ENCODE measurements around the gene CCND3. TPM values are rescaled to one million over a fixed set of nuclear protein-coding genes. Genes with fewer than 3 reads are reported as not detected.

Gene CCND3
- total and polyA plus RNA-seq, 2 of the 13 experiments (the other 11 are each of a cell fraction or from before 2014, with no cell fraction given) = 4.3 to 7.2 TPM

DNA sequence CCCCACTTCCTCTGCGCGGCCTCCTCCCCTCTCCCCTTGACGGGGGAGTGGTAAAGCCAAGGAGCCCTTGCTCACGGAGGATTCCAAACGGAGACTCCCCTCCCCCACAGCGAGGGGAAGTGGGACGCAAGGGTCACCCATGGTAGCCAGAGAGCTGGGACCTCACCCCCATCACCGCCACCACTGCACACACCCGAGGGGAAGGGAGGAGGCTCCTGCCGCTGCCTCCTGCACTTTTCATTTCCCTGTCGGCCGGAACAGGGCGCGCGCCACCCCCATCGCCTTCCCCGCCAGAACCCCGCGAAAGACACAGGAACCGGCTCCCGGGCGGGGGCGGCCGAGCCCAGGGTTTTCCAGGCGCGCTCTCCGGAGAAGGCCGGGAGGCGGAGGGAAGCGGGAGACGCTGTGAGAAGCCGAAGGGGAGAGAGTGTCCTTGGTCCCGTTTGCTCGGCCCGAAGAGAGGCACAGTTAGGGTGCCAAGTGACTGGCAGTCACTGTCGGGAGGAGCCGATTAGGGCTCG lies 789 bp downstream of the CCND3 start (continued):
- TF ChIP-seq, protein P1, sequence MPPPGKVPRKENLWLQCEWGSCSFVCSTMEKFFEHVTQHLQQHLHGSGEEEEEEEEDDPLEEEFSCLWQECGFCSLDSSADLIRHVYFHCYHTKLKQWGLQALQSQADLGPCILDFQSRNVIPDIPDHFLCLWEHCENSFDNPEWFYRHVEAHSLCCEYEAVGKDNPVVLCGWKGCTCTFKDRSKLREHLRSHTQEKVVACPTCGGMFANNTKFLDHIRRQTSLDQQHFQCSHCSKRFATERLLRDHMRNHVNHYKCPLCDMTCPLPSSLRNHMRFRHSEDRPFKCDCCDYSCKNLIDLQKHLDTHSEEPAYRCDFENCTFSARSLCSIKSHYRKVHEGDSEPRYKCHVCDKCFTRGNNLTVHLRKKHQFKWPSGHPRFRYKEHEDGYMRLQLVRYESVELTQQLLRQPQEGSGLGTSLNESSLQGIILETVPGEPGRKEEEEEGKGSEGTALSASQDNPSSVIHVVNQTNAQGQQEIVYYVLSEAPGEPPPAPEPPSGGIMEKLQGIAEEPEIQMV (CRISPR knock-in tag; IDR thresholded peaks at IDR 0.05; ENCODE audit: low read depth) = no peak
- TF ChIP-seq CAMTA2 (CRISPR knock-in tag; IDR thresholded peaks at IDR 0.05; ENCODE audit: borderline replicate concordance) (no peak), AGO1 (IDR thresholded peaks at IDR 0.05; ENCODE audit: low read depth, low read length, poor library complexity, severe bottlenecking) (no peak), NCOA1 (CRISPR knock-in tag; IDR thresholded peaks at IDR 0.05) (no peak), ZNF709 (CRISPR knock-in tag; IDR thresholded peaks at IDR 0.05) (no peak), ZNF556 (CRISPR knock-in tag; IDR thresholded peaks at IDR 0.05; ENCODE audit: borderline replicate concordance) (peak; percentile 11; the same call in 1 of the 2 replicates), ELF4 (CRISPR knock-in tag; IDR thresholded peaks at IDR 0.05; ENCODE audit: borderline replicate concordance) (no peak), MLLT10 (CRISPR knock-in tag; IDR thresholded peaks at IDR 0.05) (no peak), DNMT3B (CRISPR knock-in tag; conservative IDR thresholded peaks at IDR 0.05) (no peak), KLF13 (CRISPR knock-in tag; IDR thresholded peaks at IDR 0.05) (no peak), ZNF678 (CRISPR knock-in tag; IDR thresholded peaks at IDR 0.05) (no peak), STAG1 (CRISPR knock-in tag; IDR thresholded peaks at IDR 0.05) (0 out of 2 replicates have a peak, but pooled peaks have one; percentile 15), DMAP1 (CRISPR knock-in tag; IDR thresholded peaks at IDR 0.05) (peak; percentile 6; the same call in 1 of the 2 replicates), PRMT3 (CRISPR knock-in tag; IDR thresholded peaks at IDR 0.05; ENCODE audit: borderline replicate concordance, low read depth) (no peak), SSRP1 (CRISPR knock-in tag; IDR thresholded peaks at IDR 0.05) (no peak)
- TF ChIP-seq, protein P2, sequence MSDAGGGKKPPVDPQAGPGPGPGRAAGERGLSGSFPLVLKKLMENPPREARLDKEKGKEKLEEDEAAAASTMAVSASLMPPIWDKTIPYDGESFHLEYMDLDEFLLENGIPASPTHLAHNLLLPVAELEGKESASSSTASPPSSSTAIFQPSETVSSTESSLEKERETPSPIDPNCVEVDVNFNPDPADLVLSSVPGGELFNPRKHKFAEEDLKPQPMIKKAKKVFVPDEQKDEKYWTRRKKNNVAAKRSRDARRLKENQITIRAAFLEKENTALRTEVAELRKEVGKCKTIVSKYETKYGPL (CRISPR knock-in tag; IDR thresholded peaks at IDR 0.05) = no peak
- TF ChIP-seq, protein P3, sequence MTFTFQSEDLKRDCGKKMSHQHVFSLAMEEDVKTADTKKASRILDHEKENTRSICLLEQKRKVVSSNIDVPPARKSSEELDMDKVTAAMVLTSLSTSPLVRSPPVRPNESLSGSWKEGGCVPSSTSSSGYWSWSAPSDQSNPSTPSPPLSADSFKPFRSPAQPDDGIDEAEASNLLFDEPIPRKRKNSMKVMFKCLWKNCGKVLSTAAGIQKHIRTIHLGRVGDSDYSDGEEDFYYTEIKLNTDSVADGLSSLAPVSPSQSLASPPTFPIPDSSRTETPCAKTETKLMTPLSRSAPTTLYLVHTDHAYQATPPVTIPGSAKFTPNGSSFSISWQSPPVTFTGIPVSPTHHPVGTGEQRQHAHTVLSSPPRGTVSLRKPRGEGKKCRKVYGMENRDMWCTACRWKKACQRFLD (CRISPR knock-in tag; IDR thresholded peaks at IDR 0.05; ENCODE audit: borderline replicate concordance) = no peak
- TF ChIP-seq, protein P4, sequence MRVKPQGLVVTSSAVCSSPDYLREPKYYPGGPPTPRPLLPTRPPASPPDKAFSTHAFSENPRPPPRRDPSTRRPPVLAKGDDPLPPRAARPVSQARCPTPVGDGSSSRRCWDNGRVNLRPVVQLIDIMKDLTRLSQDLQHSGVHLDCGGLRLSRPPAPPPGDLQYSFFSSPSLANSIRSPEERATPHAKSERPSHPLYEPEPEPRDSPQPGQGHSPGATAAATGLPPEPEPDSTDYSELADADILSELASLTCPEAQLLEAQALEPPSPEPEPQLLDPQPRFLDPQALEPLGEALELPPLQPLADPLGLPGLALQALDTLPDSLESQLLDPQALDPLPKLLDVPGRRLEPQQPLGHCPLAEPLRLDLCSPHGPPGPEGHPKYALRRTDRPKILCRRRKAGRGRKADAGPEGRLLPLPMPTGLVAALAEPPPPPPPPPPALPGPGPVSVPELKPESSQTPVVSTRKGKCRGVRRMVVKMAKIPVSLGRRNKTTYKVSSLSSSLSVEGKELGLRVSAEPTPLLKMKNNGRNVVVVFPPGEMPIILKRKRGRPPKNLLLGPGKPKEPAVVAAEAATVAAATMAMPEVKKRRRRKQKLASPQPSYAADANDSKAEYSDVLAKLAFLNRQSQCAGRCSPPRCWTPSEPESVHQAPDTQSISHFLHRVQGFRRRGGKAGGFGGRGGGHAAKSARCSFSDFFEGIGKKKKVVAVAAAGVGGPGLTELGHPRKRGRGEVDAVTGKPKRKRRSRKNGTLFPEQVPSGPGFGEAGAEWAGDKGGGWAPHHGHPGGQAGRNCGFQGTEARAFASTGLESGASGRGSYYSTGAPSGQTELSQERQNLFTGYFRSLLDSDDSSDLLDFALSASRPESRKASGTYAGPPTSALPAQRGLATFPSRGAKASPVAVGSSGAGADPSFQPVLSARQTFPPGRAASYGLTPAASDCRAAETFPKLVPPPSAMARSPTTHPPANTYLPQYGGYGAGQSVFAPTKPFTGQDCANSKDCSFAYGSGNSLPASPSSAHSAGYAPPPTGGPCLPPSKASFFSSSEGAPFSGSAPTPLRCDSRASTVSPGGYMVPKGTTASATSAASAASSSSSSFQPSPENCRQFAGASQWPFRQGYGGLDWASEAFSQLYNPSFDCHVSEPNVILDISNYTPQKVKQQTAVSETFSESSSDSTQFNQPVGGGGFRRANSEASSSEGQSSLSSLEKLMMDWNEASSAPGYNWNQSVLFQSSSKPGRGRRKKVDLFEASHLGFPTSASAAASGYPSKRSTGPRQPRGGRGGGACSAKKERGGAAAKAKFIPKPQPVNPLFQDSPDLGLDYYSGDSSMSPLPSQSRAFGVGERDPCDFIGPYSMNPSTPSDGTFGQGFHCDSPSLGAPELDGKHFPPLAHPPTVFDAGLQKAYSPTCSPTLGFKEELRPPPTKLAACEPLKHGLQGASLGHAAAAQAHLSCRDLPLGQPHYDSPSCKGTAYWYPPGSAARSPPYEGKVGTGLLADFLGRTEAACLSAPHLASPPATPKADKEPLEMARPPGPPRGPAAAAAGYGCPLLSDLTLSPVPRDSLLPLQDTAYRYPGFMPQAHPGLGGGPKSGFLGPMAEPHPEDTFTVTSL (CRISPR knock-in tag; IDR thresholded peaks at IDR 0.05; ENCODE audit: borderline replicate concordance) = no peak
- TF ChIP-seq, protein P5, sequence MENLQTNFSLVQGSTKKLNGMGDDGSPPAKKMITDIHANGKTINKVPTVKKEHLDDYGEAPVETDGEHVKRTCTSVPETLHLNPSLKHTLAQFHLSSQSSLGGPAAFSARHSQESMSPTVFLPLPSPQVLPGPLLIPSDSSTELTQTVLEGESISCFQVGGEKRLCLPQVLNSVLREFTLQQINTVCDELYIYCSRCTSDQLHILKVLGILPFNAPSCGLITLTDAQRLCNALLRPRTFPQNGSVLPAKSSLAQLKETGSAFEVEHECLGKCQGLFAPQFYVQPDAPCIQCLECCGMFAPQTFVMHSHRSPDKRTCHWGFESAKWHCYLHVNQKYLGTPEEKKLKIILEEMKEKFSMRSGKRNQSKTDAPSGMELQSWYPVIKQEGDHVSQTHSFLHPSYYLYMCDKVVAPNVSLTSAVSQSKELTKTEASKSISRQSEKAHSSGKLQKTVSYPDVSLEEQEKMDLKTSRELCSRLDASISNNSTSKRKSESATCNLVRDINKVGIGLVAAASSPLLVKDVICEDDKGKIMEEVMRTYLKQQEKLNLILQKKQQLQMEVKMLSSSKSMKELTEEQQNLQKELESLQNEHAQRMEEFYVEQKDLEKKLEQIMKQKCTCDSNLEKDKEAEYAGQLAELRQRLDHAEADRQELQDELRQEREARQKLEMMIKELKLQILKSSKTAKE (CRISPR knock-in tag; IDR thresholded peaks at IDR 0.05; ENCODE audit: borderline replicate concordance) = no peak
